Common myeloid progenitor, CD34-positive (primary cell): ENCODE measurements around the gene AGBL4.
A peak's percentile ranks its signal among the peaks of the same experiment; 100 is the strongest.

Experiments
- CTCF ChIA-PET: fragments of 350-600 bp; sonication (Branson Sonifier 250); formaldehyde crosslinking; loops from one replicate; lab custom pipeline; 2021; ENCODE audit warnings: antibody characterized with exemption; lab: Charles Lee
- POLR2A ChIA-PET: fragments of 350-600 bp; sonication (Branson Sonifier 250); formaldehyde crosslinking; loops from one replicate; lab custom pipeline; 2021; ENCODE audit warnings: antibody characterized with exemption; lab: Charles Lee
- DNase-seq, 3 donors: peaks; one replicate each; pipeline versions ENCODE4 v3.0.0 to v3.0.0-alpha.2; 2013
- H3K27ac ChIP-seq, 2 experiments: 1 replicate in 1 of 2; 2 replicates in 1 of 2; pipeline ENCODE4 v1.7.0; 2013; ENCODE audit warnings: inconsistent platforms in 2 of 2, low read length in 2 of 2, mild to moderate bottlenecking in 2 of 2, low read depth in 1 of 2, moderate library complexity in 1 of 2; ENCODE audit not compliant: severe bottlenecking in 2 of 2, insufficient read depth in 1 of 2, poor library complexity in 1 of 2
- H3K27me3 ChIP-seq, 5 experiments: replicated peaks in 2 of 5; 1 replicate in 3 of 5; 2 replicates in 2 of 5; pipeline versions ENCODE4 v1.6.1 to v1.7.0; 2013; ENCODE audit warnings: low read length in 4 of 5, mild to moderate bottlenecking in 2 of 5, moderate library complexity in 2 of 5, inconsistent platforms in 1 of 5; ENCODE audit not compliant: insufficient read depth in 5 of 5, control insufficient read depth in 4 of 5
- H3K36me3 ChIP-seq, 4 experiments: 1 replicate in 2 of 4; 2 replicates in 2 of 4; pipeline versions ENCODE4 v1.6.1 to v1.7.0; 2013; ENCODE audit warnings: low read length in 3 of 4, control low read depth in 1 of 4, mild to moderate bottlenecking in 1 of 4; ENCODE audit not compliant: control insufficient read depth in 4 of 4, insufficient read depth in 4 of 4
- H3K4me1 ChIP-seq, 4 experiments: 1 replicate in 3 of 4; 2 replicates in 1 of 4; pipeline versions ENCODE4 v1.6.1 to v1.7.1; 2013; ENCODE audit warnings: low read length in 3 of 4, mild to moderate bottlenecking in 3 of 4, control low read depth in 1 of 4, inconsistent platforms in 1 of 4, moderate library complexity in 1 of 4; ENCODE audit not compliant: control insufficient read depth in 4 of 4, insufficient read depth in 4 of 4; ENCODE audit errors: control extremely low read depth in 1 of 4
- H3K4me3 ChIP-seq, 7 experiments: 1 replicate in 4 of 7; 2 replicates in 3 of 7; pipeline versions ENCODE4 v1.5.1 to v1.7.0; 2013; ENCODE audit warnings: mild to moderate bottlenecking in 7 of 7, low read length in 6 of 7, moderate library complexity in 6 of 7, inconsistent platforms in 2 of 7, low read depth in 2 of 7, control low read depth in 1 of 7; ENCODE audit not compliant: insufficient read depth in 4 of 7, control insufficient read depth in 1 of 7; ENCODE audit errors: extremely low read depth in 1 of 7
- H3K9me3 ChIP-seq, 5 experiments: 1 replicate in 4 of 5; 2 replicates in 1 of 5; pipeline versions ENCODE4 v1.6.1 to v1.7.1; 2013; ENCODE audit warnings: low read length in 4 of 5, mild to moderate bottlenecking in 2 of 5, inconsistent platforms in 1 of 5, low read depth in 1 of 5, moderate library complexity in 1 of 5; ENCODE audit not compliant: control insufficient read depth in 4 of 5, insufficient read depth in 2 of 5; ENCODE audit errors: control extremely low read depth in 1 of 5
- WGBS: methylation state at CpG from one replicate; pipeline ENCODE4 v1.1.5; 2013; ENCODE audit not compliant: insufficient coverage; 5-methylcytosine and 5-hydroxymethylcytosine counted together

Gene AGBL4

DNA sequence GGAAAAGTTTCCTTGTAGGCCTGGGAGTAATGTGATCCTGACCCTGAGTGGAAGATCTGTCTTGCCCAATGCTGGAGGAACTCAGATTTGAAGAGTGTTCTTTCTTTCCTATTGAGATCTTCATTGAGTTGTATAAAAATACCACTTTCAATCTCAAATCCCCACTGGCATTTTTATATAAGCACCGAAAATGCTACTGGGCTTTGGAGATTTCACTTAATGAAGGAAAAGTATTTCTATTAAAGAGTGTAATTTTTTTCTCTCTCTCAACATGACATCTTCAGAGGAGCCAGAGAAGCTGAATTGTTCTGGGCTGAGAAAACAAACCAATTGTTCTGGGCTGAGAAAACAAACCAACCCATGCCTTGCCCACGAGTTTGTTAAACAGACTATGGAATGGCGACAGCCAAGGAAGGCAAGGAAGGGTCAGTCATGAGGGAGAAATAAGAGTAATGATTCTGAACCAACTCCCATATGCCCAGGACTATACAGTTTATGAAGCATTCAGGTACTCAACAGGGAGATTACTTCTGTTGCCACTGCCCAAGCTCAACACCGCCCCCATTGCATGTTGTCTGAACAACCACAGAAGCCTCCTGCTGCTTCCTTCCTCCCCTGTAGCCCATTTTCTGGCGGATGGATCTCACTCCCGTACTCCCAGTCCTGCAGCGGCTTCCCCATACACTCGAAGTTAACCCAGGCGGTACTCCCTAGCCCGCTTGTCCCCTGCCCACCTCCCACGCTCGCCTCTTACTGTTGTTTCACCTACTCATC lies 1350.2 kb downstream of the AGBL4 start:
- CTCF ChIA-PET = interaction anchor here (1.1 to 2.1 kb wide), 3 partner anchors 10 to 144 kb away, joined by 3 to 6 read pairs (median 6); no protein-coding TSS in a partner anchor

DNA sequence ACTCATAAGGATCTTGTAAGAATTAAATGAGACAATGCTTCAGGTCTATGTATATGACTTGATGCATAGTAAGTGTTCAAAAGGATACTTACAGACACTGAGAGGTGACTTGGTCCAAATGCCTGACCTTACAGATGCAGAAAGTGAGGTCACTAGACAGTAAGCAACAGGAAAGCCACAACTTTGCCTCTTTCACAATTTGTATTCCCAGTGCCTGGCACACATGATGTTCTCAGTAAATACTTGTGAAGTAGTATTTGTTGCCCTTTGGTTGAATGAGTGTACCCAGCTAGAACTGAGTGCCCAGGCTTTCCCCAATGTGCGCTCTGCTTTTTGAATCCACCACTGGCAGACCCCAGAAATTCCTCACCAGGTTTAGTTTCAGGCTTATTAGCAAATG lies 1352.2 kb downstream of the AGBL4 start:
- CTCF ChIA-PET = no interaction called here
- WGBS = 60% methylated on average over 1 of the region's 1 CpG
- DNase-seq = no peak

More for the DNA sequence above, 1350.2 kb downstream of the AGBL4 start:
- H3K27me3 ChIP-seq = peaks cover 0 to 2% (median 0%) of the 10 kb centered on the region in 5 experiments
- H3K4me1 ChIP-seq = no peaks in the 10 kb centered on the region
- 65% methylated on average over 11 of the region's 12 CpGs for WGBS
- H3K9me3 ChIP-seq = no peaks in the 10 kb centered on the region
- peak in 2 of 3 donors; percentile 11 to 22 for DNase-seq
- no peaks in the 10 kb centered on the region for H3K36me3 ChIP-seq
- POLR2A ChIA-PET = no interaction called here
- H3K27ac ChIP-seq = no peak overlapping the region
- no peak overlapping the region for H3K4me3 ChIP-seq

DNA sequence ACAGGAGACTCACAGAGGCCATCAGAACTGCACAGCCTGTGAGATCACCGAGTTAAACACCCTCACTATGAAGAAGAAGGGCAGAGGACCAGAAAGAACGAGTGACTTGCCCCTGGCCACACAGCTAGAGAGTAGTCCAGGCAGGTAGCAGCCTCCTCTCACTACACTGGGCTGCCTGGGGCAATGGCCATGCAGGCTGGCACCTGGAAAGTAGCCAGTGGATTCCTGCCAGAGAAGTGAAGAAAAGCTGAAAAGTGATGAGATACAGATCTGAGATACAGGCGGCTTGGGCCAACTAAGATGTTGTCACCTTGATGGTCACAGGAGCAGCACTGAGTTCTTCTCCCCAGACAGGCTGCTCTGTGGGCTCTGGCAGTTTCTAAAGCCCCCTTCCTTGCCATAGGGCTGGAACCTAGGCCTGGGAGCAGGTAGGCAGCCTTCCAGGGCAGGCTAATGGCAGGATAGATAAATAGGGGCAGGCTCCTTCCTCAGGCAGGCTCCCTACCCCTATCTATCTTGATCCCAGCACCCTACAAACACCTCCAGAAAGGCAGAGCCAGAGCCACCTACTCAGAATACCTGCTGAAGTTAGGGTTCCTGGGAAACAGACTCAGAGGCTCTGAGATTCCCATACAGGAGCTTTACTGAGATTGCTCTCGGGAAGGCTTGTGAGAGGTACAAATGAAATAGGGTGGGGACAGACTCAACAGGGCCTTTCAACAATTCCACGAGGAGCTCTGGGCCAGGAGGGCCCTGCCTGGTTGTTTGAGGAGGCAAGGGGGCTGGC lies 1353.3 kb downstream of the AGBL4 start:
- H3K36me3 ChIP-seq = no peaks in the 10 kb centered on the region
- H3K4me3 ChIP-seq = no peak overlapping the region
- DNase-seq = no peak
- CTCF ChIA-PET = no interaction called here
- H3K4me1 ChIP-seq = no peaks in the 10 kb centered on the region
- no peaks in the 10 kb centered on the region for H3K9me3 ChIP-seq
- H3K27me3 ChIP-seq = peaks cover 0 to 2% (median 0%) of the 10 kb centered on the region in 5 experiments
- WGBS = 92% methylated on average over 5 of the region's 5 CpGs
- H3K27ac ChIP-seq = no peak overlapping the region
- POLR2A ChIA-PET = no interaction called here

More for the DNA sequence above, 1352.2 kb downstream of the AGBL4 start:
- H3K4me1 ChIP-seq = no peaks in the 10 kb centered on the region
- H3K27me3 ChIP-seq = peaks cover 0 to 2% (median 0%) of the 10 kb centered on the region in 5 experiments
- H3K27ac ChIP-seq = no peak overlapping the region
- H3K4me3 ChIP-seq = no peak overlapping the region
- no peaks in the 10 kb centered on the region for H3K36me3 ChIP-seq
- no peaks in the 10 kb centered on the region for H3K9me3 ChIP-seq
- POLR2A ChIA-PET = no interaction called here

DNA sequence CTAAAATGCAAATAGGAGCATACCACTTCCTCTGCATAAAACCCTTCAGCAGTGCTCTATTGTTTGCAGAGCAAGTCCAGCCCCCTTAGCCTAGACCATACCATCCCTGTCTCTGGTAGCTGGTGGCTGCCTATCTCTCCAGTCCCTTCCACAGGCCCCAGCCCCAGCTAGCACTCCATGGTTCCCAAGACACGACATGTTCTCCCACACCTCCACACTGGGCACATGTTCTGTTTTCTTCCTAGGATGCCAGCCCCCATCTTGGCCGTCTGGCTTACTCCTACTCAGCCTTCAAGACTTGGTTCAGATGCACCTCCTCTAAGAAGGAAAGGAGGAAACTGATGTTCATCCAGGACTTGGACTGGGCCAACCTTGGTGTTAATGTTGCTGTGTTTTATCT lies 1355.4 kb downstream of the AGBL4 start:
- ChIA-PET POLR2A (no interaction called here), CTCF (interaction anchor here (0.8 kb wide), 1 partner anchor 24 kb away, joined by 3 read pairs; no protein-coding TSS in a partner anchor)
- Histone ChIP-seq H3K27me3 (no peaks in the 10 kb centered on the region), H3K9me3 (no peaks in the 10 kb centered on the region), H3K36me3 (no peaks in the 10 kb centered on the region), H3K27ac (no peak overlapping the region), H3K4me3 (no peak overlapping the region), H3K4me1 (no peaks in the 10 kb centered on the region)
- 60% methylated on average over 1 of the region's 2 CpGs for WGBS
- no peak for DNase-seq

DNA sequence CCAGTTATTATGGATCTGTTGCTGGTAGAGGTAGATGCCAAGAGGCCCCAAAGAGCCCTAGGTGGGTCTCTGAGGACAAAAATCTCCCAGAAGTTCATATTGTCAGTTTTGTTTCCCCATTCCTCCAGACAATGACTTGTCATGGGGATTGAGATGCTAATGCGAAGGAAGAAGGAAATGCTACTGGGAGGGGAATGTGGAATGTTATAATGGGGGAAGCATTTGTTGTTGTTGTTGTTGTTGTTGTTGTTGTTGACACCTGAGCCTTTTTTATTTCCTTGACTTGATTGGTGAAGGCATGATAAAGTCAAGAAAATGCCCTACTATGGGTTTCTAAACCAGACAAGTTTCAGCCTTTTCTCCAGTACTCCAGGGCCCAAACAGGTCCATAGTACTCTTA lies 1356.0 kb downstream of the AGBL4 start:
- H3K9me3 ChIP-seq = no peaks in the 10 kb centered on the region

DNA sequence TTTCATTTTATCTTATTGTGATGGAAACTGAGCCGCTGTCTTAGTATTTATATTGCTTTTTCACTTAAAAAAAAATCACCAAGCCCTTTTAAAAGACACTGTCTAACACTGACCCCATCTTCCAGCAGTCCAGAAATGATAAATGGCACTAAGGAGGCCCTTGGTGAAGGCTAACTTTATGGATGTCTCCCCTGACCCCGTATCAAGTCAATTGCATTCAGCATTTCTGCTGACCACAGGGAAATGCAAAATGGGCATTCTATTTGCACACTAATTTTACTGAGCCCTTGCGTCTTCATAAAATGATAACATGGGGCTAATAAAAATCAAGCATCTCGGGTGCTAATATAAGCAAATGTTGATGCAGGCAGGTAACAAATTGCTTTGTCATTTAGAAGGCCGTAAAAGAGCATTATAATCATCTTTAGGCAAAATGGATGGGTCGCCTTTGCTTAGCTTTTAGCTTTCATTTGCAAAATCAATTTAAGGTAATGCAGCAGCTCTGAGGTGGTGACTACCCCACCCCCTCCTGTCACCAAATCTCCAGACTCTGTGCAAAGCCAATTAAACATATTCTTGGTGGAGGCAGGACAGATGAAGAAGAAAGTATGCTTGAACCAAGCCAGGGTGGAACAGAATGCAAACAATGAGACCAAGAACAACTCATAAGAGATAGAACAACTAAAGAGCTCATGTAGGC lies 1357.9 kb downstream of the AGBL4 start:
- WGBS = 98% methylated on average over 5 of the region's 6 CpGs
- no peak for DNase-seq
- POLR2A ChIA-PET = no interaction called here
- H3K4me1 ChIP-seq = no peaks in the 10 kb centered on the region
- H3K4me3 ChIP-seq = no peak overlapping the region
- no peaks in the 10 kb centered on the region for H3K36me3 ChIP-seq
- CTCF ChIA-PET = interaction anchor here (0.6 to 1.4 kb wide), 4 partner anchors 9 to 298 kb away, joined by 3 to 4 read pairs (median 4); no protein-coding TSS in a partner anchor
- H3K27me3 ChIP-seq = no peaks in the 10 kb centered on the region
- H3K9me3 ChIP-seq = no peaks in the 10 kb centered on the region
- H3K27ac ChIP-seq = no peak overlapping the region

More for the DNA sequence above, 1356.0 kb downstream of the AGBL4 start:
- Histone ChIP-seq H3K36me3 (no peaks in the 10 kb centered on the region), H3K4me1 (no peaks in the 10 kb centered on the region), H3K4me3 (no peak overlapping the region), H3K27me3 (no peaks in the 10 kb centered on the region), H3K27ac (no peak overlapping the region)
- WGBS = 100% methylated on average over 1 of the region's 1 CpG
- ChIA-PET POLR2A (no interaction called here), CTCF (no interaction called here)
- DNase-seq = no peak
